Measurements from ENCODE around the gene ABCD3.

Gene ABCD3

GRCh38 chr1:94527447-94528031 is 109.3 kb downstream of the ABCD3 start:
- no peak for DNase-seq (ENCODE audit: low read depth in 2 of 2)

GRCh38 chr1:94528299-94528698 is 110.1 kb downstream of the ABCD3 start:
- DNase-seq (ENCODE audit: low read depth in 2 of 2), result no peak

GRCh38 chr1:94528826-94529225 is 110.6 kb downstream of the ABCD3 start:
- DNase-seq (ENCODE audit: low read depth in 2 of 2), result no peak

GRCh38 chr1:94529416-94529815 is 111.2 kb downstream of the ABCD3 start:
- DNase-seq (ENCODE audit: low read depth in 2 of 2), result no peak

- no peak for DNase-seq (ENCODE audit: low read depth in 2 of 2)
Measured at GRCh38 chr1:94530373-94530878, 112.2 kb downstream of the ABCD3 start.

GRCh38 chr1:94531664-94532063 is 113.5 kb downstream of the ABCD3 start:
- DNase-seq (ENCODE audit: low read depth in 2 of 2), result no peak

GRCh38 chr1:94532077-94532476 is 113.9 kb downstream of the ABCD3 start:
- DNase-seq (ENCODE audit: low read depth in 2 of 2), result no peak

GRCh38 chr1:94535095-94535494 is 116.9 kb downstream of the ABCD3 start:
- no peak for DNase-seq (ENCODE audit: low read depth in 2 of 2)

- no peak for DNase-seq (ENCODE audit: low read depth in 2 of 2)
Measured at GRCh38 chr1:94535879-94536278, 117.7 kb downstream of the ABCD3 start.

GRCh38 chr1:94537254-94537653 is 119.1 kb downstream of the ABCD3 start:
- DNase-seq (ENCODE audit: low read depth in 2 of 2), result no peak

GRCh38 chr1:94538243-94538827 is 120.1 kb downstream of the ABCD3 start:
- no peak for DNase-seq (ENCODE audit: low read depth in 2 of 2)

- no peak for DNase-seq (ENCODE audit: low read depth in 2 of 2)
Measured at GRCh38 chr1:94539496-94539895, 121.3 kb downstream of the ABCD3 start.

GRCh38 chr1:94540440-94541245 is 122.5 kb downstream of the ABCD3 start:
- DNase-seq (ENCODE audit: low read depth in 2 of 2), result no peak

- peak; percentile 77 for DNase-seq (ENCODE audit: low read depth in 2 of 2)
Measured at GRCh38 chr1:94541246-94542087, 123.3 kb downstream of the ABCD3 start, which contains the start of gene F3. F3 (minus strand) TSS chr1:94541759; CDS start chr1:94541636, 123 bp downstream.

- DNase-seq (ENCODE audit: low read depth in 2 of 2), result no peak
Measured at GRCh38 chr1:94542088-94542870, 124.1 kb downstream of the ABCD3 start.

GRCh38 chr1:94543001-94543400 is 124.8 kb downstream of the ABCD3 start:
- DNase-seq (ENCODE audit: low read depth in 2 of 2), result no peak

GRCh38 chr1:94543893-94544635 is 125.9 kb downstream of the ABCD3 start:
- no peak for DNase-seq (ENCODE audit: low read depth in 2 of 2)

- no peak for DNase-seq (ENCODE audit: low read depth in 2 of 2)
Measured at GRCh38 chr1:94544706-94545490, 126.7 kb downstream of the ABCD3 start.

GRCh38 chr1:94549706-94550105 is 131.5 kb downstream of the ABCD3 start:
- DNase-seq (ENCODE audit: low read depth in 2 of 2), result no peak

- DNase-seq (ENCODE audit: low read depth in 2 of 2), result no peak
Measured at GRCh38 chr1:94550396-94550795, 132.2 kb downstream of the ABCD3 start.

Measured in stimulated activated CD8-positive, alpha-beta memory T cell treated with anti-CD3 and anti-CD28 coated beads, Interleukin-15, amount 100 ng/mL, for 48 hours (primary cell).